B cell (primary cell): ENCODE measurements around the gene ECI1. TPM values are rescaled to one million over a fixed set of nuclear protein-coding genes. Genes with fewer than 3 reads are reported as not detected.

Experiments used
- ATAC-seq: fragments of 200-7000 bp; cut with Tn5 transposase; one replicate; pipeline ENCODE4 v1.10.0; 2021; ENCODE audit warnings: low read depth, mild to moderate bottlenecking, moderate number of reproducible peaks, moderate library complexity
- CTCF ChIA-PET: fragments of 350-600 bp; sonication (Branson Sonifier 250); formaldehyde crosslinking; loops from one replicate; lab custom pipeline; 2021; ENCODE audit warnings: antibody characterized with exemption, inconsistent platforms; lab: Charles Lee
- POLR2A ChIA-PET: fragments of 350-600 bp; sonication (Branson Sonifier 250); formaldehyde crosslinking; loops from one replicate; lab custom pipeline; 2021; ENCODE audit warnings: antibody characterized with exemption; lab: Charles Lee
- DNase-seq: peaks from one replicate; pipeline ENCODE4 v3.0.0; 2013
- H2AFZ ChIP-seq: 2 replicates; pipeline ENCODE4 v1.6.1; 2012; ENCODE audit warnings: mild to moderate bottlenecking, low read depth, low read length; ENCODE audit not compliant: insufficient read depth, poor library complexity, severe bottlenecking
- H3K27ac ChIP-seq, 2 donors: 1 replicate in 1 of 2; 2 replicates in 1 of 2; pipeline ENCODE4 v1.5.1; 2012 to 2013; ENCODE audit warnings: low read length in 2 of 2, mild to moderate bottlenecking in 2 of 2, moderate library complexity in 1 of 2
- H3K27me3 ChIP-seq, 4 experiments: fragments of 200-600 bp in 1 of 4; sonication (generic) in 1 of 4; replicated peaks in 1 of 4; 1 replicate in 2 of 4; 2 replicates in 2 of 4; pipeline versions ENCODE4 v1.6.1 to v1.7.0; 2013 to 2016; ENCODE audit warnings: low read length in 3 of 4, mild to moderate bottlenecking in 2 of 4, mixed read lengths in 1 of 4, moderate library complexity in 1 of 4; ENCODE audit not compliant: insufficient read depth in 4 of 4, control insufficient read depth in 3 of 4; ENCODE audit errors: control extremely low read depth in 1 of 4
- H3K36me3 ChIP-seq, 2 experiments: replicated peaks in 1 of 2; 1 replicate in 1 of 2; 2 replicates in 1 of 2; pipeline versions ENCODE4 v1.6.1 to v1.7.1; 2013; ENCODE audit warnings: low read length in 1 of 2; ENCODE audit not compliant: insufficient read depth in 2 of 2, control insufficient read depth in 1 of 2; ENCODE audit errors: control extremely low read depth in 1 of 2, extremely low read depth in 1 of 2
- H3K4me1 ChIP-seq, 2 donors: fragments of 200-600 bp in 1 of 2; sonication (generic) in 1 of 2; 1 replicate in 1 of 2; 2 replicates in 1 of 2; pipeline versions ENCODE4 v1.5.1 to v1.6.1; 2013 to 2017; ENCODE audit warnings: low read length in 2 of 2; ENCODE audit not compliant: control insufficient read depth in 2 of 2, insufficient read depth in 2 of 2
- H3K4me2 ChIP-seq: replicated peaks from 2 replicates; pipeline ENCODE3; 2012; ENCODE audit warnings: mild to moderate bottlenecking, low read depth, low read length; ENCODE audit not compliant: poor library complexity, severe bottlenecking
- H3K4me3 ChIP-seq, 5 experiments: fragments of 200-600 bp in 1 of 5; sonication (generic) in 1 of 5; 1 replicate in 3 of 5; 2 replicates in 2 of 5; pipeline versions ENCODE4 v1.5.1 to v1.7.0; 2011 to 2016; ENCODE audit warnings: low read length in 4 of 5, mild to moderate bottlenecking in 4 of 5, low read depth in 2 of 5, control low read depth in 1 of 5, moderate library complexity in 1 of 5; ENCODE audit not compliant: insufficient read depth in 1 of 5; ENCODE audit errors: control extremely low read depth in 1 of 5, extremely low read depth in 1 of 5
- H3K79me2 ChIP-seq: fragments of 200-600 bp; sonication (generic); one replicate; pipeline ENCODE4 v1.6.0; 2016; ENCODE audit warnings: low read length; ENCODE audit not compliant: control insufficient read depth, insufficient read depth
- H3K9ac ChIP-seq: fragments of 200-600 bp; sonication (generic); 2 replicates; pipeline ENCODE4 v1.6.1; 2017; ENCODE audit warnings: mild to moderate bottlenecking, low read length, moderate library complexity
- H3K9me3 ChIP-seq, 3 donors: one replicate each; pipeline versions ENCODE4 v1.6.1 to v1.7.1; 2013; ENCODE audit warnings: low read length in 2 of 3; ENCODE audit not compliant: control insufficient read depth in 2 of 3, insufficient read depth in 1 of 3; ENCODE audit errors: control extremely low read depth in 1 of 3
- H4K20me1 ChIP-seq: 2 replicates; pipeline ENCODE4 v1.6.0; 2012; ENCODE audit warnings: mild to moderate bottlenecking, low read length; ENCODE audit not compliant: insufficient read depth, control insufficient read depth, poor library complexity, severe bottlenecking
- H3K27ac Mint-ChIP-seq: one replicate; pipeline ENCODE4 v1.8.0; 2021; ENCODE audit warnings: mixed read lengths
- H3K27me3 Mint-ChIP-seq: one replicate; pipeline ENCODE4 v1.8.0; 2021; ENCODE audit warnings: mixed read lengths
- H3K4me1 Mint-ChIP-seq: one replicate; pipeline ENCODE4 v1.8.0; 2021; ENCODE audit warnings: mixed read lengths
- H3K4me3 Mint-ChIP-seq: one replicate; pipeline ENCODE4 v1.8.0; 2021; ENCODE audit warnings: mixed read lengths
- H3K9me3 Mint-ChIP-seq: one replicate; pipeline ENCODE4 v1.8.0; 2022; ENCODE audit warnings: mixed read lengths; ENCODE audit not compliant: insufficient read depth
- EZH2 ChIP-seq: IDR thresholded peaks from 2 replicates; pipeline ENCODE4 v1.6.1; 2012; ENCODE audit warnings: borderline replicate concordance, low read depth, mild to moderate bottlenecking, moderate library complexity, low read length; ENCODE audit not compliant: insufficient read depth, poor library complexity, severe bottlenecking
- WGBS: methylation state at CpG from one replicate; pipeline ENCODE4 v1.1.5; 2013; ENCODE audit warnings: missing lambda C conversion rate; ENCODE audit not compliant: insufficient coverage; 5-methylcytosine and 5-hydroxymethylcytosine counted together
- intact Hi-C: fragments of 100-400 bp; cut with micrococcal nuclease; formaldehyde crosslinking; loops from one replicate; pipeline ENCODE4 v1.10.0; 2022
- polyA plus RNA-seq: library from polyadenylated mRNA; depleted of rRNA; stranded (reverse); fragments of >200 nt; gene quantifications from 2 replicates; pipeline ENCODE4 v1.2.3, GENCODE V29; 2012
- total RNA-seq, 2 donors: library from RNA; stranded (reverse); fragments of 120-200 nt in 1 of 2; gene quantifications; 1 replicate in 1 of 2; 2 replicates in 1 of 2; pipeline versions ENCODE4 v1.2.3 to v1.2.4, GENCODE V29; 2013 to 2022
- TF ChIP-seq, protein P1 (sequence below): fragments of 200-600 bp; IDR thresholded peaks from one replicate; pipeline ENCODE4 v1.8.0; 2022; ENCODE audit warnings: antibody characterized with exemption, mild to moderate bottlenecking

The ECI1 gene
- total and polyA plus RNA-seq, 2 donors (not counting 1 experiment from before 2014, with no cell fraction given): 34.3 to 38.4 TPM

- no peak within 1 kb of the TSS for H3K27ac Mint-ChIP-seq
- H3K4me2 ChIP-seq: no peak within 1 kb of the TSS
- ATAC-seq (no peak), DNase-seq (no peak)
- H4K20me1 ChIP-seq: peaks cover 11% of the 10 kb centered on the region
- no peaks in the 10 kb centered on the region for H3K27me3 ChIP-seq
- intact Hi-C loops: no loop called here
- no peak within 1 kb of the TSS for H3K9ac ChIP-seq
- H3K4me3 ChIP-seq: no peak within 1 kb of the TSS
- H3K27ac ChIP-seq: no peak within 1 kb of the TSS
- no peaks in the 10 kb centered on the region for H3K9me3 ChIP-seq
- H3K4me1 Mint-ChIP-seq: peaks cover 33% of the 10 kb centered on the region
- H3K79me2 ChIP-seq: peaks cover 25% of the 10 kb centered on the region
- ChIA-PET POLR2A (no interaction called here), CTCF (interaction anchor here (1.0 to 1.2 kb wide), 2 partner anchors 16 kb away, joined by 3 read pairs; no protein-coding TSS in a partner anchor)
- H3K36me3 ChIP-seq: peaks cover 0 to 37% of the 10 kb centered on the region in 2 experiments
- no peak within 1 kb of the TSS for H3K4me3 Mint-ChIP-seq
- peaks cover 16 to 32% of the 10 kb centered on the region in 2 donors for H3K4me1 ChIP-seq
- no peak within 1 kb of the TSS for H2AFZ ChIP-seq
- TF ChIP-seq, protein P1, sequence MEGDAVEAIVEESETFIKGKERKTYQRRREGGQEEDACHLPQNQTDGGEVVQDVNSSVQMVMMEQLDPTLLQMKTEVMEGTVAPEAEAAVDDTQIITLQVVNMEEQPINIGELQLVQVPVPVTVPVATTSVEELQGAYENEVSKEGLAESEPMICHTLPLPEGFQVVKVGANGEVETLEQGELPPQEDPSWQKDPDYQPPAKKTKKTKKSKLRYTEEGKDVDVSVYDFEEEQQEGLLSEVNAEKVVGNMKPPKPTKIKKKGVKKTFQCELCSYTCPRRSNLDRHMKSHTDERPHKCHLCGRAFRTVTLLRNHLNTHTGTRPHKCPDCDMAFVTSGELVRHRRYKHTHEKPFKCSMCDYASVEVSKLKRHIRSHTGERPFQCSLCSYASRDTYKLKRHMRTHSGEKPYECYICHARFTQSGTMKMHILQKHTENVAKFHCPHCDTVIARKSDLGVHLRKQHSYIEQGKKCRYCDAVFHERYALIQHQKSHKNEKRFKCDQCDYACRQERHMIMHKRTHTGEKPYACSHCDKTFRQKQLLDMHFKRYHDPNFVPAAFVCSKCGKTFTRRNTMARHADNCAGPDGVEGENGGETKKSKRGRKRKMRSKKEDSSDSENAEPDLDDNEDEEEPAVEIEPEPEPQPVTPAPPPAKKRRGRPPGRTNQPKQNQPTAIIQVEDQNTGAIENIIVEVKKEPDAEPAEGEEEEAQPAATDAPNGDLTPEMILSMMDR: no peak
- no peak for TF ChIP-seq EZH2
- no peaks in the 10 kb centered on the region for H3K27me3 Mint-ChIP-seq
- WGBS: 85% methylated on average over 24 of the region's 24 CpGs
- no peaks in the 10 kb centered on the region for H3K9me3 Mint-ChIP-seq
Measured at GRCh38 chr16:2210386-2211365, 40.7 kb downstream of the ECI1 start, which contains the start of gene BRICD5. TSS of gene BRICD5 (minus strand) at chr16:2210863. CDS start at chr16:2210833, 30 bp downstream.

- H3K36me3 ChIP-seq: peaks cover 0 to 37% of the 10 kb centered on the region in 2 experiments
- DNase-seq (no peak), ATAC-seq (no peak)
- Mint-ChIP-seq H3K27me3 (no peaks in the 10 kb centered on the region), H3K27ac (no peak overlapping the region), H3K4me3 (no peak overlapping the region), H3K4me1 (peaks cover 30% of the 10 kb centered on the region), H3K9me3 (no peaks in the 10 kb centered on the region)
- H3K4me3 ChIP-seq: no peak overlapping the region
- WGBS: 97% methylated on average over 16 of the region's 17 CpGs
- no peak overlapping the region for H2AFZ ChIP-seq
- ChIA-PET CTCF (interaction anchor here (1.2 kb wide), 1 partner anchor 15 kb away, joined by 3 read pairs; no protein-coding TSS in a partner anchor), POLR2A (no interaction called here)
- peaks cover 11% of the 10 kb centered on the region for H4K20me1 ChIP-seq
- H3K4me2 ChIP-seq: no peak overlapping the region
- H3K27me3 ChIP-seq: no peaks in the 10 kb centered on the region
- peaks cover 16 to 29% of the 10 kb centered on the region in 2 donors for H3K4me1 ChIP-seq
- H3K9ac ChIP-seq: no peak overlapping the region
- intact Hi-C loops: no loop called here
- H3K79me2 ChIP-seq: peaks cover 25% of the 10 kb centered on the region
- TF ChIP-seq EZH2: no peak
- TF ChIP-seq, protein P1: no peak
- H3K9me3 ChIP-seq: no peaks in the 10 kb centered on the region
- no peak overlapping the region for H3K27ac ChIP-seq
Measured at GRCh38 chr16:2210009-2210332, 41.4 kb downstream of the ECI1 start.
